Activated CD8-positive, alpha-beta memory T cell treated with anti-CD3 and anti-CD28 coated beads for 4 hours (primary cell): ENCODE measurements around the gene SLC39A5.
"Not testable (repeated sequence)": the region's sequence is repeated elsewhere in the genome, so short reads cannot be mapped to it uniquely, and the experiment has no call there.

Experiments
- DNase-seq, 2 donors: peaks; one replicate each; pipeline ENCODE4 v3.0.0-alpha.2; 2020; ENCODE audit warnings: low read depth in 2 of 2

SLC39A5 gene

DNA sequence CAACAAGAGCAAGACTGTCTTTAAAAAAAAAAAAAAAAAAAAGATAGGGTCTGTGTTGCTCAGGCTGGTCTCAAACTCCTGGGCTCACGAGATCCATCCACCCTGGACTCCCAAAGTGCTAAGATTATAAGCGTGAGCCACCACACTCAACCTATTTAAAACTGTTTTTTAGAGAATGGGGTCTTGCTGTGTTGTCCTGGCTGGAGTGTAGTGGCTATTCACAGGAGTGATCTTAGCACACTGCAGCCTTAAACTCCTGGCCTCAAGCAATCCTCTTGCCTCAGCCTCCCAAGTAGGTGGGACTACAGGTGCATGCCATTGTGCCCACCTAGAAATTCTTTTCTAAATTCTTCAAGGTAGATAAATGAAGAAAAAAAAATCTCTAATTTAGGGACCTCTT, 44.4 kb downstream of the SLC39A5 start:
- no peak for DNase-seq

- DNase-seq: no peak
Observed at GRCh38 chr12:56278905-56279304, 49.1 kb downstream of the SLC39A5 start.

DNA sequence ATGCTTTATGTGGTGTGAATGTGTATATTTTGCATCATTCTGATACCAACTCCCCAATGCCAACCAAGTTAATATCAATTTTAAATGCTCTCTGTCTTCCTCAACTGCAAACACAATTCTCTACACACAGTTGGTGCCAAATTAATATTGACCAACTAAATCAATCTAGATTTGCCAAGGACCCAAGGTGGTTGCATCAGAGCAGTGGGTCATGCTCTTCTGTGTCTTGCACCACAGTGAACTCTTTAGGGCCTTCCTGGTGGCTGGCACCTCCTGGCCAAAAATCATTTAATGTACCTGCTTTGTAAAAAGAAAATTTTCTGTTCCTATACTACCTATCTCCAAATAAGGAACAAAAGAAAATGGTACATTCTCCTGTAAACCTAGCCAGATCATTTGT, 51.0 kb downstream of the SLC39A5 start:
- DNase-seq: no peak

GRCh38 chr12:56282030-56282429, 52.2 kb downstream of the SLC39A5 start:
- no peak for DNase-seq

DNA sequence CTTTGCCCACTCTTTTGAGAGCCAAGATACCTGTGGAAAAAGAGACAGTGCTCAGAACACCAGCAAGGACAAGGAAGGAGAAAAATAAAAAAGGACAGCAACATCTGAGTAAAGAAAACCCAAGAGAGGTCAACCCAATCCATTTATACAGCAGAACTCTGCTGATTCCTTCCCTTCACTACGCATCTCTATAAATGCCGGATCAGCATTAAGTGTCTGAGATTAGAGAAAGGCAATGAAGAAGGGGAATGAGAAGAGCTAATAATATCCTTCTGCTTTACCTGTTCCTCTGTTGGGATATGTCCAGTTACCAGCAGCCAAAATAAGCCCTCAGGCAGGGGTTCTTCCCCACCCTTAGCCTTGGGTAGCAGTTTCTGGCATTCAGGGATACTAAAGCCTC, 52.7 kb downstream of the SLC39A5 start:
- DNase-seq: no peak

DNA sequence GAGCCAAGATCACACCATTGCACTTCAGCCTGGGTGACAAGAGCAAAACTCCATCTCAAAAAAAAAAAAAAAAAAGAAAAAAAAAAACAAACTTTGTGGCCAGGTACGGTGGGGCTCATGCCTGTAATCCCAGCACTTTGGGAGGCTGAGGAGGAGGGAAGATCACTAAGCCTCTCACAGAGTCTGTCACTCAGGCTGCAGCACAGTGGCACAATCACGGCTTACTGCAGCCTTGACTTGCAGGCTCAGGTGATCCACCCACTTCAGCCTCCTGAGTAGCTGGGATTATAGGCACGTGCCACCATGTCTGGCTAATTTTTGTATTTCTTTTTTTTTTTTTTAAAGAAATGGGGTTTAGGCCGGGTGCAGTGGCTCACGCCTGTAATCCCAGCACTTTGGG, 54.4 kb downstream of the SLC39A5 start:
- DNase-seq: not testable (repeated sequence)

DNA sequence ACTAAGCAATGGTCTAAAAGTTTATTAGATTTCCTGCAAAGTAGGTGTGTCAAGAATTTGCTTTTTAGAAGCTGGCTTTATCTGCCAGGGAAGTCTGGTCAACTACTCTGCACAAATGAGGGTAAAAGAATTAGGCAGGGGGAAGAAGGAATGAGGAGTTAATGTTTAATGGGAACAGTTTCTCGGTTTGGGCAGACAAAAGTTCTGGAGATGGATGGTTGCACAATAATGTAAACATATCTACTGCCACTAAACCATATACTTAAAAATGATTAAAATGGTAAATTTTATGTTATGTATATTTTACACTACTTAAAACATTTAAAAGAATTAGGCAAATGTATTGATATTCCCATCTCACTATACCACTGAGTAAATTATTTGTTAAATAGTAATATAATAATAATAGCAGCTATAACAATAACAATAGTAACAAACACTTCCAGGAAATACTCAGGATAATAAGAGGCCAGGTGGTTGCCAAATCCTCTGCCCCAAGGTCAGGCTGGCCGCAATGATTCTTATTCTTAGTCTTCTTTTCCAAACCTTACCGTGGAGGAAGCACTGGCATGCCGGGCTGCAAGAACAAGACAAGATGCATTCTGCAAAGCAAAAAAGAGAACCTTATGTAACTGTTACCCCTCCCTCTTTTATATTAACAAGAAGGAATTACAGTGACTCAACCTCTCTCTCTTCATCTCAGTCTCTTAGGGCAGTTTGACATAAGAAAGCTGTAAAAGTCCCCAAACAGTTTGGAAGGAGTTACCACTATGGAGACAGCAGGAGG, 56.4 kb downstream of the SLC39A5 start:
- DNase-seq: no peak
